H1 (cell line): ENCODE data around the gene GALNTL6. TPM values are rescaled to one million over a fixed set of nuclear protein-coding genes. Genes with fewer than 3 reads are reported as not detected.

Source experiments
- CTCF ChIA-PET: fragments of 300-600 bp; sonication (Branson Sonifier 250); formaldehyde crosslinking; loops from one replicate; lab custom pipeline; 2021; ENCODE audit not compliant: partially characterized antibody; lab: Charles Lee
- POLR2A ChIA-PET: fragments of 300-600 bp; sonication (Branson Sonifier 250); formaldehyde crosslinking; loops from one replicate; lab custom pipeline; 2021; ENCODE audit warnings: inconsistent platforms; ENCODE audit not compliant: partially characterized antibody; lab: Charles Lee
- DNase-seq, 2 experiments: peaks; one replicate each; pipeline versions ENCODE4 v3.0.0 to v3.0.0-alpha.2; 2010 to 2022; ENCODE audit warnings: low spot score in 2 of 2, low read depth in 1 of 2, mixed read lengths in 1 of 2
- FAIRE-seq: peaks from 2 replicates; lab custom pipeline; 2011; peaks lifted over from hg19 to GRCh38; lab: Jason Lieb, UNC
- H2AFZ ChIP-seq: 2 replicates; pipeline ENCODE4 v1.8.1; 2012; ENCODE audit warnings: low read length, inconsistent platforms
- H2AK5ac ChIP-seq: 2 replicates; pipeline ENCODE4 v1.6.1; 2013; ENCODE audit warnings: low read depth, low read length
- H2BK120ac ChIP-seq: replicated peaks from 2 replicates; pipeline ENCODE3; 2013; ENCODE audit warnings: low read depth, low read length, inconsistent platforms
- H2BK12ac ChIP-seq: 2 replicates; pipeline ENCODE4 v1.6.1; 2013; ENCODE audit warnings: low read depth, low read length
- H2BK15ac ChIP-seq: 2 replicates; pipeline ENCODE4 v1.6.1; 2013; ENCODE audit warnings: low read length
- H2BK20ac ChIP-seq: 2 replicates; pipeline ENCODE4 v1.6.1; 2013; ENCODE audit warnings: low read length
- H2BK5ac ChIP-seq: 2 replicates; pipeline ENCODE4 v1.6.1; 2013; ENCODE audit warnings: low read depth, low read length
- H3K14ac ChIP-seq: 2 replicates; pipeline ENCODE4 v1.6.1; 2013; ENCODE audit warnings: inconsistent platforms; ENCODE audit not compliant: insufficient read length
- H3K18ac ChIP-seq: 2 replicates; pipeline ENCODE4 v1.6.1; 2013; ENCODE audit warnings: low read length; ENCODE audit errors: extremely low read depth
- H3K23ac ChIP-seq: 2 replicates; pipeline ENCODE4 v1.6.1; 2013; ENCODE audit warnings: inconsistent platforms; ENCODE audit not compliant: insufficient read length
- H3K23me2 ChIP-seq: 2 replicates; pipeline ENCODE4 v1.6.1; 2013; ENCODE audit warnings: low read depth, low read length
- H3K27ac ChIP-seq: 2 replicates; pipeline ENCODE4 v1.6.1; 2011; ENCODE audit warnings: low read depth, low read length, inconsistent platforms
- H3K27me3 ChIP-seq, 4 experiments: replicated peaks in 1 of 4; 1 replicate in 1 of 4; 2 replicates in 3 of 4; pipeline versions ENCODE4 v1.6.1 to v1.8.1; 2011 to 2013; ENCODE audit warnings: low read length in 3 of 4, mild to moderate bottlenecking in 3 of 4, inconsistent platforms in 2 of 4, mixed read lengths in 2 of 4, moderate library complexity in 1 of 4; ENCODE audit not compliant: control insufficient read depth in 3 of 4, insufficient read depth in 3 of 4; ENCODE audit errors: extremely low read depth in 1 of 4
- H3K36me3 ChIP-seq, 4 experiments: 2 replicates each; pipeline versions ENCODE4 v1.6.1 to v1.8.1; 2011 to 2013; ENCODE audit warnings: mild to moderate bottlenecking in 4 of 4, low read length in 3 of 4, moderate library complexity in 2 of 4, control low read depth in 1 of 4, inconsistent platforms in 1 of 4; ENCODE audit not compliant: insufficient read depth in 4 of 4, control insufficient read depth in 2 of 4
- H3K4ac ChIP-seq: replicated peaks from 2 replicates; pipeline ENCODE3; 2013; ENCODE audit warnings: low read length, low read depth, mixed read lengths, inconsistent platforms; ENCODE audit not compliant: insufficient read length
- H3K4me1 ChIP-seq, 4 experiments: replicated peaks in 1 of 4; 1 replicate in 1 of 4; 2 replicates in 3 of 4; pipeline versions ENCODE4 v1.6.1 to v1.8.1; 2011 to 2013; ENCODE audit warnings: low read length in 3 of 4, inconsistent platforms in 2 of 4, mixed read lengths in 1 of 4; ENCODE audit not compliant: insufficient read depth in 4 of 4, control insufficient read depth in 3 of 4
- H3K4me2 ChIP-seq, 2 experiments: 2 replicates each; pipeline versions ENCODE4 v1.6.1 to v1.8.1; 2011 to 2013; ENCODE audit warnings: low read depth in 2 of 2, low read length in 2 of 2, control low read depth in 1 of 2, inconsistent platforms in 1 of 2, mild to moderate bottlenecking in 1 of 2; ENCODE audit not compliant: insufficient read depth in 1 of 2
- H3K4me3 ChIP-seq, 4 experiments: fragments of 200-600, 300-600 bp in 1 of 4; sonication (generic), shearing (Covaris generic), sonication (Bioruptor Twin) in 1 of 4; 2 replicates each; pipeline versions ENCODE4 v1.5.1 to v1.8.1; 2011 to 2016; ENCODE audit warnings: low read length in 4 of 4, low read depth in 3 of 4, control low read depth in 2 of 4, inconsistent platforms in 2 of 4, mild to moderate bottlenecking in 2 of 4, mixed read lengths in 1 of 4, moderate library complexity in 1 of 4; ENCODE audit not compliant: insufficient read depth in 2 of 4; ENCODE audit errors: extremely low read depth in 1 of 4
- H3K56ac ChIP-seq: replicated peaks from 2 replicates; pipeline ENCODE3; 2013; ENCODE audit warnings: low read depth, mild to moderate bottlenecking, mixed read lengths, low read length, inconsistent platforms; ENCODE audit not compliant: insufficient read length
- H3K79me1 ChIP-seq: 2 replicates; pipeline ENCODE4 v1.6.1; 2013; ENCODE audit warnings: low read depth, low read length, control low read depth
- H3K79me2 ChIP-seq, 2 experiments: 2 replicates each; pipeline versions ENCODE4 v1.6.1 to v1.8.1; 2012 to 2013; ENCODE audit warnings: low read length in 2 of 2, mild to moderate bottlenecking in 2 of 2, inconsistent platforms in 1 of 2; ENCODE audit not compliant: insufficient read depth in 2 of 2, control insufficient read depth in 1 of 2
- H3K9ac ChIP-seq, 4 experiments: replicated peaks in 1 of 4; 1 replicate in 1 of 4; 2 replicates in 3 of 4; pipeline versions ENCODE4 v1.6.1 to v1.8.1; 2011 to 2013; ENCODE audit warnings: low read depth in 3 of 4, low read length in 3 of 4, control low read depth in 2 of 4, mild to moderate bottlenecking in 2 of 4, moderate library complexity in 2 of 4, inconsistent platforms in 1 of 4; ENCODE audit errors: extremely low read depth in 1 of 4
- H3K9me3 ChIP-seq, 2 experiments: 2 replicates each; pipeline versions ENCODE4 v1.6.1 to v1.8.1; 2012 to 2013; ENCODE audit warnings: mild to moderate bottlenecking in 2 of 2, moderate library complexity in 2 of 2, control low read depth in 1 of 2, inconsistent platforms in 1 of 2, low read depth in 1 of 2, low read length in 1 of 2, mixed read lengths in 1 of 2; ENCODE audit not compliant: insufficient read depth in 2 of 2
- H4K20me1 ChIP-seq, 2 experiments: replicated peaks in 1 of 2; 2 replicates each; pipeline versions ENCODE3 to v1.8.1; 2011 to 2013; ENCODE audit warnings: inconsistent platforms in 2 of 2, low read length in 2 of 2, mild to moderate bottlenecking in 1 of 2; ENCODE audit not compliant: insufficient read depth in 2 of 2, control insufficient read depth in 1 of 2
- H4K5ac ChIP-seq: 2 replicates; pipeline ENCODE4 v1.6.1; 2013; ENCODE audit warnings: low read length, low read depth, mixed read lengths, inconsistent platforms; ENCODE audit not compliant: insufficient read length
- H4K8ac ChIP-seq: 2 replicates; pipeline ENCODE4 v1.8.0; 2013; ENCODE audit warnings: mild to moderate bottlenecking, moderate library complexity, low read length, inconsistent platforms; ENCODE audit not compliant: insufficient read depth; ENCODE audit errors: extremely low read depth
- H4K91ac ChIP-seq: replicated peaks from 2 replicates; pipeline ENCODE3; 2013; ENCODE audit warnings: low read length, mixed read lengths, inconsistent platforms; ENCODE audit not compliant: insufficient read length
- HDAC2 ChIP-seq, 2 experiments: fragments of 300-600 bp in 1 of 2; sonication (generic) in 1 of 2; IDR thresholded peaks; 2 replicates each; pipeline ENCODE4 v1.6.1; 2011 to 2012; ENCODE audit warnings: low read depth in 2 of 2, low read length in 2 of 2, mild to moderate bottlenecking in 2 of 2, moderate library complexity in 2 of 2, borderline replicate concordance in 1 of 2, inconsistent platforms in 1 of 2
- RAD21 ChIP-seq, 2 experiments: IDR thresholded peaks in 1 of 2; conservative IDR thresholded peaks in 1 of 2; 2 replicates each; pipeline ENCODE4 v1.6.1; 2011; ENCODE audit warnings: low read depth in 2 of 2, low read length in 2 of 2, improper control_type of control experiment in 1 of 2, inconsistent platforms in 1 of 2, mild to moderate bottlenecking in 1 of 2, moderate library complexity in 1 of 2
- RNF2 ChIP-seq: fragments of 200-900, 300-1000 bp; sonication (generic); IDR thresholded peaks from 2 replicates; pipeline ENCODE4 v1.7.1; 2016; ENCODE audit warnings: borderline replicate concordance, low read depth, mild to moderate bottlenecking, antibody characterized with exemption, low read length; ENCODE audit not compliant: poor library complexity, severe bottlenecking; ENCODE audit errors: missing control alignments
- TBP ChIP-seq: IDR thresholded peaks from 2 replicates; pipeline ENCODE4 v1.6.1; 2011; ENCODE audit warnings: low read depth, low read length, improper control_type of control experiment
- WGBS, 2 experiments: shearing (Covaris generic) in 1 of 2; methylation state at CpG; one replicate each; pipeline versions ENCODE4 v1.1.6 to v1.1.7; 2013 to 2015; ENCODE audit warnings: low lambda C conversion rate in 2 of 2, mixed read lengths in 2 of 2, inconsistent platforms in 1 of 2, low coverage in 1 of 2, missing lambda C conversion rate in 1 of 2; ENCODE audit not compliant: insufficient replicate concordance in 2 of 2, insufficient coverage in 1 of 2, insufficient read length in 1 of 2; ENCODE audit errors: extremely low coverage in 1 of 2, missing lambda C conversion rate in 1 of 2; 5-methylcytosine and 5-hydroxymethylcytosine counted together
- polyA plus RNA-seq, 7 experiments: library from polyadenylated mRNA; depleted of rRNA in 3 of 7; stranded (reverse) in 5 of 7; unstranded in 2 of 7; fragments of >200 nt in 5 of 7; fragments of 200-250 nt in 2 of 7; gene quantifications; 1 replicate in 5 of 7; 2 replicates in 1 of 7; 4 replicates in 1 of 7; pipeline versions ENCODE4 v1.2.1 to v1.2.3, GENCODE V29; 2011 to 2013; ENCODE audit warnings: missing spikeins in 2 of 7, mixed read lengths in 2 of 7
- total RNA-seq: library from RNA; stranded (reverse); fragmentation: NEBNext Ultra II Directional; extraction: Animal tissue kit (Norgen Biotek cat#: 25700); gene quantifications from 2 replicates; pipeline ENCODE4 v1.2.1, GENCODE V29; 2021

Gene GALNTL6
- total and polyA plus RNA-seq, 2 of the 8 experiments (the other 6 are each of a cell fraction or from before 2014, with no cell fraction given): 0.03 to 0.32 TPM

GRCh38 chr4:172802032-172802431 is 988.8 kb downstream of the GALNTL6 start:
- H4K5ac ChIP-seq: no peak overlapping the region
- no peak overlapping the region for H2BK5ac ChIP-seq
- no peak overlapping the region for H2BK20ac ChIP-seq
- no peak overlapping the region for H3K56ac ChIP-seq
- H3K36me3 ChIP-seq: no peaks in the 10 kb centered on the region
- H3K79me1 ChIP-seq: no peaks in the 10 kb centered on the region
- H2AK5ac ChIP-seq: no peak overlapping the region
- no peaks in the 10 kb centered on the region for H3K79me2 ChIP-seq
- no peak overlapping the region for H2BK12ac ChIP-seq
- peaks cover 0 to 3% (median 0%) of the 10 kb centered on the region in 4 experiments; a peak in 1 of 7 replicates for H3K4me1 ChIP-seq
- no peak for DNase-seq
- no peak overlapping the region for H3K4me3 ChIP-seq
- no peak overlapping the region for H3K18ac ChIP-seq
- no peaks in the 10 kb centered on the region for H3K9me3 ChIP-seq
- no peak overlapping the region for H3K14ac ChIP-seq
- H4K8ac ChIP-seq: no peak overlapping the region
- no peak overlapping the region for H4K91ac ChIP-seq
- 80% methylated on average over 2 of the region's 2 CpGs; no CpG with 5 or more reads in 1 of the 2 experiments for WGBS, 2 experiments
- no peaks in the 10 kb centered on the region for H3K27me3 ChIP-seq
- no peak overlapping the region for H3K9ac ChIP-seq
- no peaks in the 10 kb centered on the region for H3K23me2 ChIP-seq
- H3K4me2 ChIP-seq: no peak overlapping the region
- no peak overlapping the region for H3K4ac ChIP-seq
- no peak overlapping the region for H2BK120ac ChIP-seq
- no peak overlapping the region for H2BK15ac ChIP-seq
- H3K27ac ChIP-seq: no peak overlapping the region
- H3K23ac ChIP-seq: no peak overlapping the region
- FAIRE-seq: no peak
- ChIA-PET CTCF (no interaction called here), POLR2A (no interaction called here)
- H2AFZ ChIP-seq: no peak overlapping the region
- no peaks in the 10 kb centered on the region for H4K20me1 ChIP-seq
- TF ChIP-seq TBP (no peak), HDAC2 (IDR thresholded peaks at IDR 0.05; ENCODE audit: borderline replicate concordance in 1 of 2, low read depth in 2 of 2, low read length in 2 of 2) (no peak), RAD21 (IDR thresholded peaks at IDR 0.05 in 1 of 2, conservative IDR thresholded peaks at IDR 0.05 in 1 of 2; ENCODE audit: low read depth in 2 of 2, low read length in 2 of 2) (no peak), RNF2 (no peak)
